ENCODE results near the gene NHLH2.

DNA sequence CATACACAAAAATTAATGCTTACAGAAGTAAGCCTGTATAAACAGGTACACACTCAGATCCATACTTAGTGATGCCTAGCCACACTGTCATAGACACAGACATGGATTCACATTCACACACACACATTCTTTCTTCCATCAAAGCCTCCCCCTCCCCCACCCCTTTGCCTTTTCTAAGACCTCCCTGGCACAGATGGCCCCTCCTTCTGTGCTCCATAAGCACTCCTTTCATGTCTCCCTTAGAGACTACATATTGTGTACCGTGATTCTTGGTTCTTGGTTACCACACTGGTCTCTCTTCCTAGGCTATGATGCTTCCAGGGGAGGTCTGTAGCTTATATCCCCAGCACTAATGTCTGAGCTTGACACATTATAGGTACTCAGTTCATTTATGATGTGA is 2.0 kb upstream of the NHLH2 start:
- TF ChIP-seq, protein P1, sequence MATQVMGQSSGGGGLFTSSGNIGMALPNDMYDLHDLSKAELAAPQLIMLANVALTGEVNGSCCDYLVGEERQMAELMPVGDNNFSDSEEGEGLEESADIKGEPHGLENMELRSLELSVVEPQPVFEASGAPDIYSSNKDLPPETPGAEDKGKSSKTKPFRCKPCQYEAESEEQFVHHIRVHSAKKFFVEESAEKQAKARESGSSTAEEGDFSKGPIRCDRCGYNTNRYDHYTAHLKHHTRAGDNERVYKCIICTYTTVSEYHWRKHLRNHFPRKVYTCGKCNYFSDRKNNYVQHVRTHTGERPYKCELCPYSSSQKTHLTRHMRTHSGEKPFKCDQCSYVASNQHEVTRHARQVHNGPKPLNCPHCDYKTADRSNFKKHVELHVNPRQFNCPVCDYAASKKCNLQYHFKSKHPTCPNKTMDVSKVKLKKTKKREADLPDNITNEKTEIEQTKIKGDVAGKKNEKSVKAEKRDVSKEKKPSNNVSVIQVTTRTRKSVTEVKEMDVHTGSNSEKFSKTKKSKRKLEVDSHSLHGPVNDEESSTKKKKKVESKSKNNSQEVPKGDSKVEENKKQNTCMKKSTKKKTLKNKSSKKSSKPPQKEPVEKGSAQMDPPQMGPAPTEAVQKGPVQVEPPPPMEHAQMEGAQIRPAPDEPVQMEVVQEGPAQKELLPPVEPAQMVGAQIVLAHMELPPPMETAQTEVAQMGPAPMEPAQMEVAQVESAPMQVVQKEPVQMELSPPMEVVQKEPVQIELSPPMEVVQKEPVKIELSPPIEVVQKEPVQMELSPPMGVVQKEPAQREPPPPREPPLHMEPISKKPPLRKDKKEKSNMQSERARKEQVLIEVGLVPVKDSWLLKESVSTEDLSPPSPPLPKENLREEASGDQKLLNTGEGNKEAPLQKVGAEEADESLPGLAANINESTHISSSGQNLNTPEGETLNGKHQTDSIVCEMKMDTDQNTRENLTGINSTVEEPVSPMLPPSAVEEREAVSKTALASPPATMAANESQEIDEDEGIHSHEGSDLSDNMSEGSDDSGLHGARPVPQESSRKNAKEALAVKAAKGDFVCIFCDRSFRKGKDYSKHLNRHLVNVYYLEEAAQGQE (IDR thresholded peaks at IDR 0.05; ENCODE audit: insufficient read depth in 1 of 2, low read depth in 2 of 2, low read length in 2 of 2), result no peak
- TF ChIP-seq POLR2AphosphoS5 (IDR thresholded peaks at IDR 0.05; ENCODE audit: low read depth, low read length) (no peak), TAF1 (IDR thresholded peaks at IDR 0.05; ENCODE audit: borderline replicate concordance, insufficient read depth, low read length) (no peak)
